Lower leg skin (tissue), 3 donors: Measurements from ENCODE around the gene RAET1E.

Experiments
- POLR2A ChIP-seq, 2 donors: fragments of 450-650 bp; IDR thresholded peaks; one replicate each; pipeline ENCODE4 v1.6.1; 2016 to 2017; ENCODE audit warnings: antibody characterized with exemption in 2 of 2, mild to moderate bottlenecking in 1 of 2, moderate library complexity in 1 of 2
- TF ChIP-seq, protein P1 (sequence below), 3 donors: fragments of 450-650 bp; IDR thresholded peaks; one replicate each; pipeline ENCODE4 v1.5.1; 2016; ENCODE audit warnings: antibody characterized with exemption in 3 of 3, mild to moderate bottlenecking in 3 of 3, moderate library complexity in 2 of 3

DNA sequence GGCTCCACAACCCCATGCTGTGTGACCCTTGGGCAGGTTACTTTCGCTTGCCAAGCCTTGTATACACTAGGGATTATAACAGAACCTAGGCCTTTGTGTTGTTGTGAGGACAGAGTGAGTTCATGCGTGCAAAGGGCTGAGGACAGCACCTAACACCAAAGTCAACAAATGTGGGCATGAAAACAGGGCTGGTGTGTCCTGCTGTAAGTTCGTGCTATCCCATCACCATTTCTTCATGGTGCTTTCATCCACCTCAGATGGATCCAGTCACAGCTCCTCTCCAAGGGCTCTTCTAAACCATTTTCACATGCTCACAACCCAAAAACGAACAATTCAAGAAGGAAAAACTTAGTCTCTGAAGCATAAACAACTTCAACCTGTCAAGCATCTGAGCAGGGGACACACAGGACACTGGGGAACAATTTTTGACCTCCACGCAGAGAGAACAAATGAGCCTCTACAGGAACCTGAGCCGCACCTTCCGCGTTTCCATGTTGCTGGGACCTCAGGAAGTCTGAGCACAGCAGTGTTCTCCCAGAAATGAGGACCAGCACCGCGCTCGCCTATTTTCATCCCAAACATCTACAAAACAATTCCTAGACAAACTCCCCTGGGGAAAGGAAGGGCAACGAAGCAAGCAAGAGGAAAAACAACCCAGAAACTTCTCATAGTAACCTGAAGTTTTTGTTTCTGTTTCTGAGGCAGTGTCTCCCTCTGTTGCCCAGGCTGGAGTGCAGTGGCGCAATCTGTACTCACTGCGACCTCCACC is 36.9 kb downstream of the RAET1E start:
- TF ChIP-seq, protein P1, sequence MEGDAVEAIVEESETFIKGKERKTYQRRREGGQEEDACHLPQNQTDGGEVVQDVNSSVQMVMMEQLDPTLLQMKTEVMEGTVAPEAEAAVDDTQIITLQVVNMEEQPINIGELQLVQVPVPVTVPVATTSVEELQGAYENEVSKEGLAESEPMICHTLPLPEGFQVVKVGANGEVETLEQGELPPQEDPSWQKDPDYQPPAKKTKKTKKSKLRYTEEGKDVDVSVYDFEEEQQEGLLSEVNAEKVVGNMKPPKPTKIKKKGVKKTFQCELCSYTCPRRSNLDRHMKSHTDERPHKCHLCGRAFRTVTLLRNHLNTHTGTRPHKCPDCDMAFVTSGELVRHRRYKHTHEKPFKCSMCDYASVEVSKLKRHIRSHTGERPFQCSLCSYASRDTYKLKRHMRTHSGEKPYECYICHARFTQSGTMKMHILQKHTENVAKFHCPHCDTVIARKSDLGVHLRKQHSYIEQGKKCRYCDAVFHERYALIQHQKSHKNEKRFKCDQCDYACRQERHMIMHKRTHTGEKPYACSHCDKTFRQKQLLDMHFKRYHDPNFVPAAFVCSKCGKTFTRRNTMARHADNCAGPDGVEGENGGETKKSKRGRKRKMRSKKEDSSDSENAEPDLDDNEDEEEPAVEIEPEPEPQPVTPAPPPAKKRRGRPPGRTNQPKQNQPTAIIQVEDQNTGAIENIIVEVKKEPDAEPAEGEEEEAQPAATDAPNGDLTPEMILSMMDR (IDR thresholded peaks at IDR 0.05) = no peak
- no peak for TF ChIP-seq POLR2A (IDR thresholded peaks at IDR 0.05)
